ENCODE results near the gene PIK3R2.
A peak's percentile ranks its signal among the peaks of the same experiment; 100 is the strongest.

DNA sequence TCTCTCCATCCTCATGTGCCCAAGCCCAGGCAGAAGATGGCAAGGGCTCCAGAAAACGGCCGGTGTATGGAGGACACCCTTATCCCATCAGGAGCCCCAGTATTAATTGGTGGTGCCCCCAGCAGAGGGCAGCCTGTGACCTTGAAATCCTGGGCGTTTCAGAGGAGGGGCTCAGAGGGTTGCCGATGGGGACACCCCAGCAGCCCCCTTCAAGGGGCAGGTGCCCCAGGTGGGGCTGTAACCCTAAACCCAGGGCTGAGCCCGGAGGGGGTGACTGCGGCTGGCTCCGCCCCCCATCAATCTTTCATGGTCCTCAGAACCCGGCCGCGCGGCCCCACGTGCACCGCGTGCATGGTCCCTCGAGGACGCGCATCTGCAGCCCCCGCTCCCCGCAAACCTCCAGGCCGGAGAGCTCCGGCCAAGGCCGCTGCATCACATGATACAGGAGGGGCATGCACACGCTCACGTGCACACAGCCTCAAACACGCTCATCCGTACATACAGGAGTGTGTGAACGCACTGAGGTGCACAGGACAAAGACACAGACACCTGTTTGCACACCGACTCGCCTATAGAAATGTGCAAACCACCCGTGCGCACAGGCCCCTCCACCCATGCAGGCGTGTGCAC, 49.9 kb downstream of the PIK3R2 start:
- TF ChIP-seq TAF1 (IDR thresholded peaks at IDR 0.05; ENCODE audit: low read depth) (no peak), EZH2 (IDR thresholded peaks at IDR 0.05; ENCODE audit: borderline replicate concordance, insufficient read depth, low read length, poor library complexity, severe bottlenecking) (no peak), EP300 (conservative IDR thresholded peaks at IDR 0.05; ENCODE audit: poor library complexity, severe bottlenecking) (no peak), RAD21 (conservative IDR thresholded peaks at IDR 0.05) (peak; percentile 65), POLR2AphosphoS5 (IDR thresholded peaks at IDR 0.05) (no peak)
- TF ChIP-seq, protein P1, sequence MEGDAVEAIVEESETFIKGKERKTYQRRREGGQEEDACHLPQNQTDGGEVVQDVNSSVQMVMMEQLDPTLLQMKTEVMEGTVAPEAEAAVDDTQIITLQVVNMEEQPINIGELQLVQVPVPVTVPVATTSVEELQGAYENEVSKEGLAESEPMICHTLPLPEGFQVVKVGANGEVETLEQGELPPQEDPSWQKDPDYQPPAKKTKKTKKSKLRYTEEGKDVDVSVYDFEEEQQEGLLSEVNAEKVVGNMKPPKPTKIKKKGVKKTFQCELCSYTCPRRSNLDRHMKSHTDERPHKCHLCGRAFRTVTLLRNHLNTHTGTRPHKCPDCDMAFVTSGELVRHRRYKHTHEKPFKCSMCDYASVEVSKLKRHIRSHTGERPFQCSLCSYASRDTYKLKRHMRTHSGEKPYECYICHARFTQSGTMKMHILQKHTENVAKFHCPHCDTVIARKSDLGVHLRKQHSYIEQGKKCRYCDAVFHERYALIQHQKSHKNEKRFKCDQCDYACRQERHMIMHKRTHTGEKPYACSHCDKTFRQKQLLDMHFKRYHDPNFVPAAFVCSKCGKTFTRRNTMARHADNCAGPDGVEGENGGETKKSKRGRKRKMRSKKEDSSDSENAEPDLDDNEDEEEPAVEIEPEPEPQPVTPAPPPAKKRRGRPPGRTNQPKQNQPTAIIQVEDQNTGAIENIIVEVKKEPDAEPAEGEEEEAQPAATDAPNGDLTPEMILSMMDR (IDR thresholded peaks at IDR 0.05; ENCODE audit: poor library complexity, severe bottlenecking): peak; percentile 62

Data from neural cell (in vitro differentiated cells).